ENCODE measurements around the gene PRKG1.

DNA sequence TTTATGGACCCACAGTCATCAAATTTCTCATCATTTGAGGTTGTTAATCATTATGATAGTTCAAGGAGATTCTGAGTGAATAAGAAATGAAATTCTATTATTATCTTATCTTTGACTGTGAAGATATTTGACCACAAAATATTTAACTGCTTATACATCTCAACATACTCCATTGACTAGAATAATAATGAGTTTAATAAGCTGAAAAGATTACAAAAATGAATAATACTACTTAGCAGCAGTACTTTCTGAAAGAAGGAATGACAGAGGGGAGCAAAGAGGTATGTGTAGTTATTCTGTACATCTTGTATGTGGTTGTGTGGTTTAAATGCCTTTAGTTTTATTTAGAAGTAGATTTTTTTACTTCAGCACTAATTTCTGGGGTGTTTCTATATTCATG is 214.2 kb downstream of the PRKG1 start:
- no peak for TF ChIP-seq POLR2AphosphoS5 (IDR thresholded peaks at IDR 0.05)
- TF ChIP-seq, protein P1, sequence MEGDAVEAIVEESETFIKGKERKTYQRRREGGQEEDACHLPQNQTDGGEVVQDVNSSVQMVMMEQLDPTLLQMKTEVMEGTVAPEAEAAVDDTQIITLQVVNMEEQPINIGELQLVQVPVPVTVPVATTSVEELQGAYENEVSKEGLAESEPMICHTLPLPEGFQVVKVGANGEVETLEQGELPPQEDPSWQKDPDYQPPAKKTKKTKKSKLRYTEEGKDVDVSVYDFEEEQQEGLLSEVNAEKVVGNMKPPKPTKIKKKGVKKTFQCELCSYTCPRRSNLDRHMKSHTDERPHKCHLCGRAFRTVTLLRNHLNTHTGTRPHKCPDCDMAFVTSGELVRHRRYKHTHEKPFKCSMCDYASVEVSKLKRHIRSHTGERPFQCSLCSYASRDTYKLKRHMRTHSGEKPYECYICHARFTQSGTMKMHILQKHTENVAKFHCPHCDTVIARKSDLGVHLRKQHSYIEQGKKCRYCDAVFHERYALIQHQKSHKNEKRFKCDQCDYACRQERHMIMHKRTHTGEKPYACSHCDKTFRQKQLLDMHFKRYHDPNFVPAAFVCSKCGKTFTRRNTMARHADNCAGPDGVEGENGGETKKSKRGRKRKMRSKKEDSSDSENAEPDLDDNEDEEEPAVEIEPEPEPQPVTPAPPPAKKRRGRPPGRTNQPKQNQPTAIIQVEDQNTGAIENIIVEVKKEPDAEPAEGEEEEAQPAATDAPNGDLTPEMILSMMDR (IDR thresholded peaks at IDR 0.05), result no peak
